Stimulated activated CD8-positive, alpha-beta memory T cell treated with anti-CD3 and anti-CD28 coated beads, Interleukin-4, amount 100 ng/mL, for 1 hour (primary cell): Measurements from ENCODE around the gene PLXNA2.
A peak's percentile ranks its signal among the peaks of the same experiment; 100 is the strongest.

Experiments
- DNase-seq, 2 donors: peaks; one replicate each; pipeline ENCODE4 v3.0.0-alpha.2; 2020; ENCODE audit warnings: low read depth in 2 of 2, low spot score in 1 of 2

The PLXNA2 gene

DNA sequence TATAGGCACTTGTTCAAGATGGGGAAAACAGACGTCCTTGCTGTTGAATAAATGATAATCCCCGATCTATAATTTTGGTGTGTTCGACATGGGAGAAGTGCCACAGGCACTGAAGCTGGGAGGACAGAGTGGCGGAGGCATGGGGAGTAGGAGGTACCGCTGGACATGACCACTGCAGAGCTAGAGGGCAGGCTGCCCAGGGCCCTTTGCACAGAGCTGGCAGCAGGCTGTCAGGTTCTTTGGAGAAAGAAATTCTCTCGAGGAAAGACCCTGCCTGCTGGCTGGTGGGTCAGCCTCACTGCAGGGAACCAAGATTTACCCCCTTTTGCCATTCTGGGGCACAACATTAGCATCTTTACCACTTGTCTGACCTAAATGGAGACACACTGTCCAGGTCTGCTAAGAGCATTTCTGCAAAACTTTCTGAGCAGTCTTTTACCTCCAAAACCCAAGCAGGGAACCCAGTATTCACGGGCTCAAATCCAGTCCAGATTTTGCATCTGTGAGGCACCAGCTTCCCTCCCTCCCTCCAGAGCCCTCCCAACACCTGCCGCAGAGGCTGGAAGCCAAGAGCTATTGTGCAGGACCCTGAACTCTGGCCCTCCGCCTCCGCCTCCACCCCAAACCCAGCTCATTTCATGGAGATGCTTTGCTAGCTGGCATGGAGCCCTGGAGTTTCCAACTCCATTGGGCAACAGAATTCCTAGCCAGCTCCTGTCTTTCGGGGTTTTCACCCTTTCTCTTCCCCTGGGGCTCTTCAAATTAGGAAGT is 142.3 kb downstream of the PLXNA2 start:
- no peak for DNase-seq

DNA sequence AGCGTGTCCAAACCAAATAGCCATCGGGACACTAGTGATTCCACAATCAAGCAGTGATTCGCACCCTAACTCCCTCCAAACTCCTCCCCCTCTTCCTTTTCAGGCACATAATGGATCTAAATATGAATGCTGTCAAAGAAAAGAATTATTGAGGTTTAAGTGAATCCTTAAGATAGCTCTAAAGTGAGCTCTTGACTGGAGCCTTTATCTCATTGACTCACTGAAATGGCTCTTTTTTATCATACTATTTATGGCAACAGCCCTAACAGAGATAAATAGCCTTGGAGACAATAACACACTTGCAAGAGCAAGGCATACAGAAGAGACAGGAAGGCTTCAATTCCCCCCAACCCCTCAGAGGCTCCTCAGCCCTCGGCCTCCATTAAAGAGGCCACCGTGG is 143.3 kb downstream of the PLXNA2 start:
- no peak for DNase-seq

DNA sequence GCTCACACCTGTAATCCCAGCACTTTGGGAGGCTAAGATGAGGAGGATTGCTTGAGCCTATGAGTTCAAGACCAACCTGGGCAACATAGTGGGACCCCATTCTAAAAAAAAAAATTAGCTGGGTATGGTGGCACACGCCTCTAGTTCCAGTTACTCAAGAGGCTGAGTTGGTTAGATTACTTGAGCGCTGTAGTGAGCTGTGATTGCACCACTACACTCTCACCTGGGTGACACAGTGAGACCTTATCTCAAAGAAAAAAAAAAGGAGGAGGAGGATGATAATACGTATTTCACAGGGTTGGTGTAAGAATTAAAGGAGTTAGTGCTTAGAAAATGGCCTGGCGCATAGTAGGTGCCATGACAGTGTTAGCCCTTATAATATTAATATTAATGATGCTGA is 144.1 kb downstream of the PLXNA2 start:
- DNase-seq: no peak

DNA sequence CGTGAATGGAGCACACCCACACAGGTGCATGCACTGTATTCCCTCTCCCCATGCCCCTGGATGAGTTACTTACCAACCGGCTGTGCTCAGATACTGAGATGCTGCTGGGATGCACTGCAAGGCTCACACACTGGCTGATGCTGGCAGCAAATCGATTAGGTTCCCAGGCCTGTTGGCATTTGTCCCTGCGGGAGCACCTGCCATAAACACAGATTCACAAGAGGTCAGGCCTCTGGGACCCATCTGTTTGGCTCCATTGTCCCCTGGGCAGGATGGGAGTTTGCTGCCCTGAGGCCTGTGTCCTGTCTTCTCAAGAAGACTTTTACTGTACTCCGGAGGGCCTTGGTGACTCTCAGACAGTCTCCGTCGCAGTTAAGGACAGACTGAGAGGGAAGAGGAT is 145.4 kb downstream of the PLXNA2 start:
- no peak for DNase-seq

DNA sequence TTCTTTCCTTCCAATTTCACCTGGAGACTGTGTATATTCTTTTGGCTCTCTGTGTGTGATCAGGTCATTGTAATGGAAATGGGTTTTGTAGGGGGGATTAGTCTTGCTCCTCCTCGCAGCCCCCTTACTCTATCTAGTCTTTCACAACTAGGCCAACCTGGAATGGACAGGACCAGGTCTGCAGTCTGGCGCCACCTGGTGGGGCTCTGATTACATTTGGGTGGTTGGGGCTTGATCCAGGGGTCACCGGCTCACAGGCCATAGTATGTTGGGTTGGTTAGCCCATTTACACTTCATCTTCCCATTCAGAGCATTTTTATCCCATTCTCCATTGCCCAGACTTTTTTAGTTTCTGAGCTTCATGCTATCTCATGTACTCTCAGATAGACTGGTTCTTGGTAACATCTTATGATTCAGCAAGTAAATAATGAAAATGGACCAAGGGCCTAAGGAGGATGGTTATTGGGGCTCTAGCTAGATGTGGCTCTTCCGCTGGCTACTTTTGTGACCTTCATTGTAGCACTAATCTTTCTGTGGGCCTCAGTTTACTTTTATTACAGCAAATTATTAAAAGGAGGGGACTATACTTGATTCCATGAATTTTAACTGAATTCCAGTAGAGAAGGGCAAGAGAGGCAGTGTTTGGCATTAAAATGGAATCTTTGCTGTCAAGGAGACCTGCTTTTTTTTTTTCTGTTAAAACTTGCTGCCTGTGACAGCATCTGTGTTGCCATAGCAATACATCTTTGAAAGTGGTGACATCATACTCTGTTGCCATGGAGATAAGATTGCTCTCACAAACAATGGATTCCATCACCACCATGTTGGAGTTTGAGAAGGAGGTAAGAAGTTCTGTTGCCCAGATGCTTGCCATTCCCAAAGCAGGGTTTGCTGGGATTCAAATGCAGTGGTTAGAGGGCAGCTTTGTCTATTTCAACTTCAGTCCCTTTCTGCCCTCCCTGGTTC is 150.1 kb downstream of the PLXNA2 start:
- DNase-seq: peak; percentile 15 to 21

DNA sequence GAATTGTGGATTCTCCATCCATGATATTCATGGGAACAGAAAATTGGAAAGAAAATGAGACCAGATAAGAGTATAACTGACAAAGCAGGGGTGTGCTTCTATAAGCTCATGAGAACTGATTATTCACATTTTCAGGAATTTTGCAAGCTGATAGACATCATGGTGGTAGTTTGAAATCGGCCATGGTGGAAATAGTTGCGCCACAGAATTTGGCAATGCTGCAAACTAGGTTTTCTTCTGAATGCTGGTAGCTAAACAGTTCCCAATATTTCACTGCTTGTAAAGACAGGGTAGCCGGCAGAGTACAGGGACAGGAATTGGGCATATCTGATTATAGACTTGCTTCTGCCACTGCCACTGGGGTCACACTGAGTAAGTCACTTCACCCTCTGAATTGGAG is 151.1 kb downstream of the PLXNA2 start:
- DNase-seq: no peak

DNA sequence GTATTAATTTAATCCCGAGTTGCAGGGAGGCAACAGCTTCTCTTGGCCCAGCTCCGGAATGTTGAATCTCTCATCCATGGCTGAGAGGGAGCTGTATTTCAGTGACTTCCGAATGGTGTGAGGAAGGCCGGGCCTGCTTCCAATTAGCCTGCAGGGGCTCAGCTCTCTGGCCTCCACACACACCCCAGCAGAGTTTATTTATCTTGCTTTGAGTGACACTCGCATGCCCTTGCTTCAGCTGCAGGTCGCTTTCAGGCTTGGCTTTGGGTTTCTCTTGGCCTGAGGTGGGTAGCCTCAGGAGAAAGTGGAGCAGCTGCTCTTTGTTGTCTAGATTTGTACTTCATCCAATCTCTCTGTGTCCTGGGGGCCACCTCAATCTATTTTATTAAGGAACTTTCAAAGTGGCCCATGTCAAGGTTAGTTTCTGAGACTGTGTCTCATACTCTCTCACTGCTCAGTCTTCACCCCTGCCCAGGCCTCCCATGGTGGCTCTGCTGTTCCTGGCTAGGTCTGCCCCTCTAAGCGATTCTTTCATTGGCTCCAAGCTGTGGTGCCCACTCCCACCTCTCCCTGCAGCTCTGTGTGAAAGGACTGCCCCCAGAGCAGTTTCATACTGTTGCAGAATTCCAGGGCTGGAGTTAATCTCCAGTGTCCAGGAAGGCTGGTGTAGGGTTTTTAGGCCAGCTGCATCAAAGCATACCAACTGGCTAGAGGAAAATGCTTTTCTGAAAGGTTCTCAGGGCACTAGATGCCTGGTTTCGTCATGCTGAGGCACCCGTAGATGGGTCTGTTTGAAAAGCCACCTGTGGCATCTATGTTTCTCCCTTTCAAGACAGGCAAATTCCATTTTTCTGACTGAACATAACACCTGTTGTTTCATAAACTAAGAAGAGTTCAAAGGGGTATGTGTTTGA is 153.5 kb downstream of the PLXNA2 start:
- no peak for DNase-seq

DNA sequence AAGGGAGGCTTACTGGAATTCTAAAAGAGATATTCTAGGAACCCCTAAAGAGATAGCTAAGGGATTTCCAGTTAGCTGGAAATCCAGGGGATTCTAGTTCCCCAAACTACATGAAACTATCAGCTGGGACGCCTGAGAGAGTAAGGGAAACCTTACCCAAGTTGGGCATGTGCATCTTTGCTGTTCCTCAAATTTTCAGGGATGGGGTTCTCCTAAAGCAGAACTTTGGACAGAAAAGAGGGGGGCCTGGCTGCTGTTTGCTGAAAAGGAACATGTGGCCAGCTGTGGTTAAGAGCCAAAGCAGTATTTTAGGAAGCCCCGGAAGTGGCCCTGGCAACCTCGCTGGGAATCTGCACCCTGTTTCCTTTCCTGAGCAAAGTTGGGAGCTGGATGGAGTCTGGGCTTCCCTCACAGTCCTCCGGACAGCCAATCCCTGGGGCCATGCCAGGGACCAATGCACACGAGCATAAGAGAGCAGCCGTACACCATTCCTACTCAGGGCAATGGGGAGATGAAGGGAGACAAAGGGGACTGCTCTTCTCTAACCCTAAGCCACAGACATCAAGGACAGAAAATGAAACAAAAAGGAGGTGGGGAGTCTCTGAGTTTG is 154.3 kb downstream of the PLXNA2 start:
- DNase-seq: no peak

DNA sequence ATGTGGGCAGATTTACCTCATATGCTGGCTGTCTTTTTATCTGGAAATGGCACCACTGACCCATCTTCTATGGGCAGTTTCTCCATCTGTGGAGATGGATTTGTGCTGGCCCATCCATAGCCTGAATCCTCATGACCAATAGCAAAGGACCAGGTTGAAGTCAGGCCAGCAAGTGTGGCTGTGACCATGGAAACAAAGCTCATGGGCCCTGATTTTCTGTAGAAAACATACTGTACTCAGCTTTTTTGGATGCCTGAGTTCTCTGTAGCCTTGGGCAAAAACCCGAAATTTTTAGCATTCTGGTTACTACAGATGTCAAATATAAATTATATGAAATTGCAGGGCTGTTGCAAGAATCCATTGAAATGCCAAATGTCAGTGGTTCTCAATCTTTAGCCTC is 155.0 kb downstream of the PLXNA2 start:
- no peak for DNase-seq

DNA sequence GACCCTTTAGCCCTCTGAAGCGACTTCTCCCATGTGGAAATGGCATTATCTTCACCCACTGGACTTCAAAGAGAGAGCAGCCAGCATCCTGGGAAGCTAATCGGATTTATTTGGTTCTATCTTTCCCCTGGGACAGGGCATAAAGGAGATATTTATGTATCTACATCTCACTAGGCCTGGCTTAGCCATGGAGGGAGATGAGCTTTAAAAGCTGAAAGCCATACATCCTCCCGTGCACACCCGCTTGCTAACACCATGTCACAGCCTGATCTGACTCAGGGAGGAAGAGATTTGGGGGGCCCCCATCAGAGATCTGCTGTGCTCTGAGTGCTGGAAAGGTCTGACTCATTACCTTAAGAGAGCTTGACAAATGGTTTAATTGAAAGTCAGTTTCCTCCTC is 155.9 kb downstream of the PLXNA2 start:
- DNase-seq: no peak

DNA sequence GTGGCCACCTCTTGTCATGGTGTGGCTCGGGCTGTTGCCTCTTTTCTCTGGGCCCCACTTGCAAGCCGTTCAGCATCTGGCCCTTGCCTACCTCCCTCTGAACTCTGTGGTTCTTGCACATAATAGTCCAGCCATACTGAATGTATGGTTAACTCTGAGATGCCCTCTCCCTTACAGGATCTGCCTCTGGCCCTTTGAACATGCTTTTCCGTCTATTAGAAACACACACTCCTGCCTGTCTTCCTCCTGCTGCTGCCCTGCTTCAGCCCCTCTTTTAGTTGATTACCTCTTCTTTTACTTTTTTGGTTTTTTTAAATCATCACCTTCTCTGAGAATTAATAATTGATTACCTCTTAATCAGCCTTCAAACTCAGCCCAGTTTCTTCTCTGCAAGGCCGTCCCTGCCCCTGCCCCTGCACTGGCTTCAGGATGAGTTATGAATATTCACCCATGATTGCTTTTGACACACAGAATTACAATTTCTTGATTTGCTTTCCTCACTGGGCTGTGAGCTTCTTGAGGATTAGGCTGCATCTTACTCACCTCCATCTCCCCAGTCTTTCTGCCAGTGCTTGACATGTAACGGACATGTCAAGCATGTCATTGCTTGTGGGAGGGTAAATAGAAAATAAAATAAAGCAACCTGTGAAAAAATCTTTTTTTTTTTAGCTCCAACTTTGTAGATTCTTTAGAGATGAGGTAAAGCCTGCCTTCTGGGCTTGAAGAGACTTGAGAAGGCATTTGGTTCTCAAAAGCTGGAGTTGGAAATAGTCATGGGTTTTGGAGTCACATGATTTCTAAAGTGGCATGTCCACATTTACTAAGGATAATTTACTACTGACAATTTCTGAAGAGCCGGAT is 158.3 kb downstream of the PLXNA2 start:
- no peak for DNase-seq

DNA sequence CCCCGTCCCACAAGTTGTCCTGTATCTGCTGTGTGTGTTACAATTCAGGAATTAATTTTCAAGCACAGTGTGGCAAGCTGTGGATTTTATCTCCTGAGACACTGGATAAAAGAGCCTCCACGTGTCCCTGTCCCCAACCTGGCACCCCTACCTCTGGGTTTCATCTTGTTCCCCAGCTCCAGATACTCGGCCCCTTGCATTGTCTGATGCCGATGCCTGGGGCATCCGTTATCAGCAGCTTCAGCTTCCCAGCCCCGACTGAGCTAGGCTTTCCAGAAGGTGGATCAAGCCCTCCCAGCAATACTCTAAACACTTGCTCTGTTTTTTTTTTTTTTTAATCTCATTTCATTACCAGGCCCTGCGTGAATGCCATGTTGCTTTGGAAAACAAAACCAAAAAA is 159.4 kb downstream of the PLXNA2 start:
- no peak for DNase-seq

DNA sequence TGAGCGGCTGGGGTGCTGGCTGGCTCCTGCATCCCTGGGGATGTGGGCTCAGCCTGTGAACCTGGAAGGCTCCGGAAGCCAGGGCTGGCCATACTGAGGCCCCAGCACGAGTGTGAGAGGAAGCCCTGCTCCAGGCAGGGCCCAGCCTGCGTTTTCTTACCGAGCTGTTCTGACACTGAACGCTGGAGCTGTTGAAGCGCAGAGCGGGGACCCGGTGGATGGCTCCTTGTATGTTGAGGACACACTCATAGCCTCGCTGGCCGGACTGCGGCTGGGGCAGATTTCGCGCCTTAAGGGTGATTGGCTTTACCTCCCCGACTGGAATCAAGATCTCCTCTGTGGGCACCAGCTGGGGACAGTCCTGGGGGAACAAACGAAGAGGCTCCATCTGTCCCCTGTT is 160.0 kb downstream of the PLXNA2 start:
- no peak for DNase-seq

DNA sequence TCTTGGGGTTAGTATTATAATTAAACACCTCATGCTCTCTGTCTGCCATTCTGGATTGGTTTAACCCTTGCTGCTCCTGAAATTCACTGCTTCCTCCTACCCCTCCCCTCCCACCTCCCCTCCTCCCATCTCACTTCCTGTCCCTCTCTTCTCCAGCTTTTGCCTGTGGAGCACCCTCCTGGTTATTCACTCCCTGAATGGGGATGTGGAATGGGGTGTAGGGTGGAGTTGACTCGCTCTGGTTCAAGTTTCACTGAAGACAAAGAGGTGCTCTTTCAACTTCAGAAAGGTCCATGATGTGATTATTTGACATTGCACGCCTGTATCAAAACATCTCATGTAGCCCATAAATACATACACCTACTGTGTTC is 160.5 kb downstream of the PLXNA2 start:
- no peak for DNase-seq

DNA sequence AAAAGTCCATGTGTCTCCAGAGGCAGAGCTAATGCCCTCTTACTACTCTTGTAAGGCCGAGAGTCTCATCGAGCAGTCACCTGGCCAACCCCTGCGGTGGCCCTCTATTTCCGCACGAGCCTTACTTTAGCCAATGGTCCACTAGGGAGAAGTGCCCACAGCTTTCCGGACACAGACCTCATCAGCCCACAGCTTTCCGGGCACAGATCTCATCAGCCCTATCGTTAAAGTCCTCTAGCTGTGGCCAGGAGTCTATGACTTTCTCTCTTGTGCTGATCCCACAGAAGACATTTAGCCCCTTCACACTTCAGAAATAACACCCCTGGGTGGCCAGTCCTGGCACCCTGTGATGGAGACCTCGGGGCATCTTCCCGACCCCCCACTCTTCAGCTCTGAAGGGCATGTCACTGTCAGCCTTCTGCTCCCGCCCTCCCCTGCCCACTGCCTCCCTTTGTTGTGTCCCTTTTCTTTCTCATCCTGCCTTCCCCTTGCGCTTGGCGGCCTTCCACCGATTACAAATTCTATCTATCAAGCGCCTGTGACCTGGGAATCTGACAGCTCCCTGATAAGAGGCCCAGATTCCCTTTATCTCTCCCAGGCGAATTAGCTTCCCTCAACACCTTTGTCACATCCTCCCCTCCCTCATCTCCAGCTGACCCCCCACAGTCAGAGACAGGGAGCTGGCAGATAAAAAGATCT is 161.0 kb downstream of the PLXNA2 start:
- no peak for DNase-seq

DNA sequence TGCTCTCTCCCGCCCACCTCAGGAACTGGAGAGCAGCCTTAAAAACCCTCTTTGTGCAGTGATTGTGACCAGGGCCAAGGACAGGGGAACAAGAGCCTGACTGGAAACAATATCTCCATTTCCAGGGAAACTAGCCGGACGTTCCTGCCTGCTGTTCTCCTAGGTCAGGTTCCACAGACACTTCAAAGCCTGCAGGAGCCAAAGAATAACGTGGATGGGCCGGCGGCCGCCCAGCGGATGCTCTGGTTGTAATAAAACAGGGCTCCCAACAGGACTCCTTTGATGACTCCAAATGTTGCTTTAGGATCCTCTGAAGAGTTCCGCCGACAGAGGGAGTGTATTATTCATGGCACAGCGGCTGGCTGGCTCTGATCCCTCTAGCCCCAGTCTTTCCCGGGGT is 162.2 kb downstream of the PLXNA2 start:
- no peak for DNase-seq

DNA sequence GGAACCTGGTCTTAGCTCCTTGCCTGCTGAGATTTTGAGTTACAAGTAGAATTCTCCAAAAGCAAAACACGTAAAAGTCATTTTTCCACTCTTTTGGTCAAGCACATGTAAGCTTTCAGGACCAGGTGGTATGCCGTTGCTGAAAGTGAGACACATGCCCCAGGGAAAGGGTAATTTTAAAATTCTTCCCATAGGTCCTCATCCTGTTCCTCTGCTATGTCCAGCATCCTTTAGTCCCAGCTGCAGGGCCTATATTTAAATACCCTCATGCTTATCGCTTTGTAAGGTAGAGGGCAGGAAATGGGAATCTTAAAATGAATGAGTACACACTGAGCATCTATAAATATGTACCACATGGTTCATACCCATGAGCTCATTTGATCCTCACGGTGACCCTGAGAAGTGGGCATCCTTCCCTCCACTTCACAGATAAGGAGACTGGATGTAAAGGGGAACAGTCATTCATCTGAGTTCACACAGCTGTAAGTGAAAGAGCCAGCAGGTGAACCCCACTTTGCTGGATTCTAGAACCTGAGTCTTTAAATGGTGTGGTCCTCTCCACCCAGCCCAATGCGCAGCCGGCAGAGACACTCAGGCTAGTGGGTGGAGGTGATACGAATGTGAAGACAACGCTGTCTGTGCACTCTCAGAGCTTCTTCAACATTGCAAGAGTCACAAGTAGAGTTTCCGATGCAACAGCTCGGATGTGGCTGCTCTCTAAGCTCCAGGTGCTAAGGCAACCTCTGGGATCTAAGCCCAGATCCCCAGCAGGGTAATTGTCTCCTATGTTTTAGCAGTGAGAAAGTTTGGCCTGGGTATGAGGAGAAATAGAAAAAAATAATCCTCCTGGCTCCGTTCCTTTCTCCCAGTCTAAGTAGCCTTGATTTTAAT is 163.5 kb downstream of the PLXNA2 start:
- no peak for DNase-seq

DNA sequence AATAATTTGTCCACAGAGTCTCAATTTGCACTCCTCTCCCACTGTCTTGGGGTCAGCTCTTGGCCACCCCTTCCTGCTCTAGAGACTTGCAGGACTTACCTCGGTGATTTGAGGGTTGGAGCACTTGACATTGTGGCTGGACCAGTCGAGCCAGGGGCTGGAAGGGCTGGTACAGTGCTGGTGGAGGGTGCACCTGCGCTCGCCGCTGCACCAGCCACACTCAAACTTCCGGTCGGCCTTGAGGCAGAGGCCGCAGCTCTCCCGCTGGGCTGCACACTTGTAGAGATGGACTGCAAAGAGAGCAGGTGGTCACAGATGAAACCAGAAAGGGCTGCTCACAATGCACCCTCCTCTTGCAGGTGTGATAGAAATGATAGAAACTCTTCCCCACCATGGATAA is 165.0 kb downstream of the PLXNA2 start:
- no peak for DNase-seq
